Neural cell (in vitro differentiated cells): ENCODE data around the gene ZNF831. TPM values are rescaled to one million over a fixed set of nuclear protein-coding genes. Genes with fewer than 3 reads are reported as not detected.

Source experiments
- H2AFZ ChIP-seq: fragments of 200-600, 300-800 bp; sonication (generic), shearing (Covaris generic); 2 replicates; pipeline ENCODE4 v1.6.0; 2014; ENCODE audit warnings: low read depth, mild to moderate bottlenecking, antibody characterized with exemption, low read length, moderate library complexity
- H3F3A ChIP-seq: fragments of 200-600 bp; shearing (Covaris generic); 2 replicates; pipeline ENCODE4 v1.6.1; 2016; ENCODE audit warnings: mild to moderate bottlenecking, moderate library complexity, mixed read lengths, antibody characterized with exemption, low read length; ENCODE audit not compliant: insufficient read depth, poor library complexity, severe bottlenecking
- H3K27ac ChIP-seq: fragments of 200-600, 300-800 bp; sonication (generic), shearing (Covaris generic); 2 replicates; pipeline ENCODE4 v1.5.1; 2014; ENCODE audit warnings: mild to moderate bottlenecking, low read length, moderate library complexity
- H3K27me3 ChIP-seq: fragments of 300-800, 200-600 bp; sonication (generic), shearing (Covaris generic); 2 replicates; pipeline ENCODE4 v1.6.0; 2014; ENCODE audit warnings: mild to moderate bottlenecking, low read depth, low read length, moderate library complexity; ENCODE audit not compliant: insufficient read depth
- H3K36me3 ChIP-seq: fragments of 300-800, 200-600 bp; sonication (generic), shearing (Covaris generic); 2 replicates; pipeline ENCODE4 v1.5.1; 2014; ENCODE audit warnings: mild to moderate bottlenecking, antibody characterized with exemption, low read length, moderate library complexity; ENCODE audit not compliant: insufficient read depth
- H3K4me2 ChIP-seq: fragments of 300-800, 200-600 bp; sonication (generic), shearing (Covaris generic); 2 replicates; pipeline ENCODE4 v1.6.0; 2014; ENCODE audit warnings: mild to moderate bottlenecking, low read length
- H3K4me3 ChIP-seq: fragments of 300-800, 200-600 bp; sonication (generic), shearing (Covaris generic); 2 replicates; pipeline ENCODE4 v1.5.1; 2014; ENCODE audit warnings: mild to moderate bottlenecking, low read length, moderate library complexity
- H3K79me2 ChIP-seq: fragments of 200-600 bp; shearing (Covaris generic); replicated peaks from 2 replicates; pipeline ENCODE4 v1.6.0; 2014; ENCODE audit warnings: mild to moderate bottlenecking, low read length, moderate library complexity; ENCODE audit not compliant: insufficient read depth
- H3K9ac ChIP-seq: fragments of 300-800, 200-600 bp; sonication (generic), shearing (Covaris generic); 2 replicates; pipeline ENCODE4 v1.6.1; 2016; ENCODE audit warnings: mild to moderate bottlenecking, low read length, mixed read lengths
- H3K9me2 ChIP-seq: fragments of 200-600 bp; shearing (Covaris generic); 2 replicates; pipeline ENCODE4 v1.6.1; 2016; ENCODE audit warnings: mild to moderate bottlenecking, low read length, mixed read lengths; ENCODE audit not compliant: insufficient read depth
- H3K9me3 ChIP-seq: fragments of 200-600, 300-800 bp; sonication (generic), shearing (Covaris generic); 2 replicates; pipeline ENCODE4 v1.6.1; 2016; ENCODE audit warnings: mild to moderate bottlenecking, mixed run types, low read length, moderate library complexity, mixed read lengths
- H4K20me1 ChIP-seq: fragments of 200-600 bp; shearing (Covaris generic); 2 replicates; pipeline ENCODE4 v1.6.1; 2016; ENCODE audit warnings: mild to moderate bottlenecking, mixed run types; ENCODE audit not compliant: insufficient read depth
- EP300 ChIP-seq: fragments of 450-650 bp; conservative IDR thresholded peaks from 2 replicates; pipeline ENCODE4 v1.6.1; 2014; ENCODE audit warnings: antibody characterized with exemption, mild to moderate bottlenecking, moderate library complexity; ENCODE audit not compliant: poor library complexity, severe bottlenecking
- EZH2 ChIP-seq: fragments of 200-600, 300-800 bp; shearing (Covaris generic), sonication (generic); IDR thresholded peaks from 2 replicates; pipeline ENCODE4 v1.6.1; 2014; ENCODE audit warnings: antibody characterized with exemption, low read length, borderline replicate concordance, mild to moderate bottlenecking; ENCODE audit not compliant: insufficient read depth, poor library complexity, severe bottlenecking
- MXI1 ChIP-seq: fragments of 450-650 bp; conservative IDR thresholded peaks from 2 replicates; pipeline ENCODE4 v1.6.1; 2014; ENCODE audit warnings: antibody characterized with exemption, mild to moderate bottlenecking; ENCODE audit not compliant: poor library complexity, severe bottlenecking
- POLR2AphosphoS5 ChIP-seq: IDR thresholded peaks from 2 replicates; pipeline ENCODE4 v1.6.1; 2012
- RAD21 ChIP-seq: fragments of 450-650 bp; conservative IDR thresholded peaks from 2 replicates; pipeline ENCODE4 v1.6.1; 2014; ENCODE audit warnings: antibody characterized with exemption, mild to moderate bottlenecking, moderate library complexity
- REST ChIP-seq: IDR thresholded peaks from 2 replicates; pipeline ENCODE4 v1.6.1; 2012; ENCODE audit warnings: borderline replicate concordance
- SMC3 ChIP-seq: fragments of 450-650 bp; conservative IDR thresholded peaks from 2 replicates; pipeline ENCODE4 v1.6.1; 2014; ENCODE audit warnings: antibody characterized with exemption, mild to moderate bottlenecking, moderate library complexity; ENCODE audit not compliant: poor library complexity
- TAF1 ChIP-seq: IDR thresholded peaks from 2 replicates; pipeline ENCODE4 v1.6.1; 2012; ENCODE audit warnings: low read depth
- polyA plus RNA-seq: library from polyadenylated mRNA; depleted of rRNA; stranded (reverse); fragments of >200 nt; gene quantifications from 2 replicates; pipeline ENCODE4 v1.2.3, GENCODE V29; 2014
- TF ChIP-seq, protein P1 (sequence below): fragments of 450-650 bp; IDR thresholded peaks from 2 replicates; pipeline ENCODE4 v1.5.1; 2014; ENCODE audit warnings: antibody characterized with exemption, mild to moderate bottlenecking, moderate library complexity; ENCODE audit not compliant: poor library complexity, severe bottlenecking

ZNF831 gene
- polyA plus RNA-seq, 1 donor from 2014 or later, result not detected

DNA sequence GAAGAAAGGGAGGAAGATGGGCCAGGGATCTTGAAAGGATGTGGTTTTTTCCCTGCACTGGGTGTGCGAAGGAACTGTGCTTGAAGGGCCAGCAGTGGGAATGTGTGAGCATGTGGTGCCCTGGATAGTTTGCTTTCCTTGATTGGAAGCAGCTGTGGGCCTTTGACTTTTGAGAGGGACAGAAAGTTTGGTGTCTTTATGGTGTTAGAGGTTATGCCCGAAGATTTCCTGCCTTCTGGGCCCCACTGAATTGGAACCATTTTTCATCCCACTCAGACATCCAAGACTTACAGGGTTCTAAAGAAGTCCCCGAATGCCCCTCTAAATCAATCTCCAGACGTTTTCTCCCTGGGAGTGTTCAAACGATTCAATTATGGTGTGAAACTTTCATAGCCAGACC, 113.3 kb downstream of the ZNF831 start:
- no peaks in the 10 kb centered on the region for H3K36me3 ChIP-seq
- no peaks in the 10 kb centered on the region for H3K9me2 ChIP-seq
- H3F3A ChIP-seq, result no peaks in the 10 kb centered on the region
- H3K9ac ChIP-seq, result no peak overlapping the region
- H3K4me3 ChIP-seq, result no peak overlapping the region
- TF ChIP-seq, protein P1, sequence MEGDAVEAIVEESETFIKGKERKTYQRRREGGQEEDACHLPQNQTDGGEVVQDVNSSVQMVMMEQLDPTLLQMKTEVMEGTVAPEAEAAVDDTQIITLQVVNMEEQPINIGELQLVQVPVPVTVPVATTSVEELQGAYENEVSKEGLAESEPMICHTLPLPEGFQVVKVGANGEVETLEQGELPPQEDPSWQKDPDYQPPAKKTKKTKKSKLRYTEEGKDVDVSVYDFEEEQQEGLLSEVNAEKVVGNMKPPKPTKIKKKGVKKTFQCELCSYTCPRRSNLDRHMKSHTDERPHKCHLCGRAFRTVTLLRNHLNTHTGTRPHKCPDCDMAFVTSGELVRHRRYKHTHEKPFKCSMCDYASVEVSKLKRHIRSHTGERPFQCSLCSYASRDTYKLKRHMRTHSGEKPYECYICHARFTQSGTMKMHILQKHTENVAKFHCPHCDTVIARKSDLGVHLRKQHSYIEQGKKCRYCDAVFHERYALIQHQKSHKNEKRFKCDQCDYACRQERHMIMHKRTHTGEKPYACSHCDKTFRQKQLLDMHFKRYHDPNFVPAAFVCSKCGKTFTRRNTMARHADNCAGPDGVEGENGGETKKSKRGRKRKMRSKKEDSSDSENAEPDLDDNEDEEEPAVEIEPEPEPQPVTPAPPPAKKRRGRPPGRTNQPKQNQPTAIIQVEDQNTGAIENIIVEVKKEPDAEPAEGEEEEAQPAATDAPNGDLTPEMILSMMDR, result no peak
- no peak for TF ChIP-seq EP300
- no peak for TF ChIP-seq MXI1
- no peak for TF ChIP-seq REST
- TF ChIP-seq POLR2AphosphoS5, result no peak
- TF ChIP-seq RAD21, result no peak
- no peak for TF ChIP-seq EZH2
- no peak for TF ChIP-seq TAF1
- no peak for TF ChIP-seq SMC3
- no peaks in the 10 kb centered on the region for H3K79me2 ChIP-seq
- no peaks in the 10 kb centered on the region for H3K27me3 ChIP-seq
- H2AFZ ChIP-seq, result no peak overlapping the region
- no peak overlapping the region for H3K27ac ChIP-seq
- H3K9me3 ChIP-seq, result no peaks in the 10 kb centered on the region
- H4K20me1 ChIP-seq, result no peaks in the 10 kb centered on the region
- H3K4me2 ChIP-seq, result no peak overlapping the region

- Histone ChIP-seq H3K27me3 (no peaks in the 10 kb centered on the region), H3K27ac (no peak overlapping the region), H3K36me3 (no peaks in the 10 kb centered on the region), H3K9me2 (no peaks in the 10 kb centered on the region), H3K4me2 (no peak overlapping the region), H4K20me1 (no peaks in the 10 kb centered on the region), H3K79me2 (no peaks in the 10 kb centered on the region), H3K9ac (no peak overlapping the region), H3K9me3 (no peaks in the 10 kb centered on the region), H3K4me3 (no peak overlapping the region), H3F3A (no peaks in the 10 kb centered on the region), H2AFZ (no peak overlapping the region)
- TF ChIP-seq TAF1 (no peak), MXI1 (no peak), POLR2AphosphoS5 (no peak), EZH2 (no peak), RAD21 (no peak), SMC3 (no peak), REST (no peak), EP300 (no peak)
- TF ChIP-seq, protein P1, result no peak
These were observed 120.8 kb downstream of the ZNF831 start for GRCh38 chr20:59284470-59284869.
